Testis (tissue), 3 donors: ENCODE measurements around the gene TCEA2. TPM values are rescaled to one million over a fixed set of nuclear protein-coding genes. Genes with fewer than 3 reads are reported as not detected.

Experiments
- DNase-seq: peaks from one replicate; pipeline ENCODE4 v3.0.0-alpha.2; 2019
- H3K27ac ChIP-seq, 2 donors: fragments of 200-600 bp; sonication (generic); one replicate each; pipeline ENCODE4 v1.5.1; 2019
- H3K27me3 ChIP-seq: fragments of 200-600 bp; sonication (generic); one replicate; pipeline ENCODE4 v1.5.1; 2019
- H3K36me3 ChIP-seq: fragments of 200-600 bp; sonication (generic); one replicate; pipeline ENCODE4 v1.5.1; 2017; ENCODE audit warnings: low read depth; ENCODE audit errors: missing control alignments
- H3K4me1 ChIP-seq: fragments of 200-600 bp; sonication (generic); one replicate; pipeline ENCODE4 v1.5.1; 2019
- H3K4me3 ChIP-seq, 2 donors: fragments of 200-600 bp; sonication (generic); one replicate each; pipeline ENCODE4 v1.5.1; 2017 to 2019
- H3K9me3 ChIP-seq: fragments of 200-600 bp; sonication (generic); one replicate; pipeline ENCODE4 v1.5.1; 2017
- CTCF ChIP-seq, 3 experiments: fragments of 450-650 bp in 2 of 3; fragments of 200-600 bp in 1 of 3; sonication (generic) in 1 of 3; IDR thresholded peaks; one replicate each; pipeline ENCODE4 v1.5.1; 2016 to 2019; ENCODE audit warnings: antibody characterized with exemption in 3 of 3, mild to moderate bottlenecking in 2 of 3, moderate library complexity in 1 of 3
- POLR2A ChIP-seq: fragments of 450-650 bp; IDR thresholded peaks from one replicate; pipeline ENCODE4 v1.6.1; 2017; ENCODE audit warnings: antibody characterized with exemption, mild to moderate bottlenecking, moderate library complexity
- WGBS, 2 donors: methylation state at CpG; one replicate each; pipeline ENCODE4 v1.1.5; 2018; 5-methylcytosine and 5-hydroxymethylcytosine counted together
- intact Hi-C: fragments of 100-400 bp; cut with DNase I; formaldehyde crosslinking; loops from one replicate; pipeline ENCODE4 v1.15.1; 2023; ENCODE audit warnings: low total_unique reads
- polyA plus RNA-seq: library from polyadenylated mRNA; stranded (reverse); fragments of 350-450 nt; fragmentation: Illumina TruSeq; extraction: RNeasy Lipid Tissue Mini Kit (QIAGEN cat#74804); gene quantifications from one replicate; pipeline ENCODE4 v1.2.3, GENCODE V29; 2014; ENCODE audit warnings: low read depth, low replicate concordance; ENCODE audit not compliant: insufficient read depth
- total RNA-seq, 2 donors: library from RNA; depleted of rRNA; stranded (reverse); fragments of >200 nt; gene quantifications; one replicate each; pipeline ENCODE4 v1.2.3, GENCODE V29; 2016

Gene TCEA2
- total and polyA plus RNA-seq, 3 donors from 2014 or later, result 94.5 to 171 (median 126) TPM

GRCh38 chr20:64099880-64100565 is 37.0 kb downstream of the TCEA2 start:
- Histone ChIP-seq H3K36me3 (no peaks in the 10 kb centered on the region), H3K9me3 (no peaks in the 10 kb centered on the region), H3K27ac (no peak overlapping the region), H3K27me3 (no peaks in the 10 kb centered on the region), H3K4me3 (no peak overlapping the region), H3K4me1 (peaks cover 5% of the 10 kb centered on the region)
- intact Hi-C loops, result no loop called here
- 89 to 91% methylated on average over 9 to 14 of the region's 14 CpGs for WGBS, 2 donors
- DNase-seq, result no peak
- TF ChIP-seq POLR2A (no peak), CTCF (IDR thresholded peaks at IDR 0.05) (no peak)

- H3K9me3 ChIP-seq, result no peaks in the 10 kb centered on the region
- 81 to 83% methylated on average over 4 of the region's 4 CpGs for WGBS, 2 donors
- no peak for TF ChIP-seq POLR2A
- TF ChIP-seq CTCF (IDR thresholded peaks at IDR 0.05), result no peak
- peaks cover 5% of the 10 kb centered on the region for H3K4me1 ChIP-seq
- H3K4me3 ChIP-seq, result no peak overlapping the region
- no peak for DNase-seq
- intact Hi-C loops, result no loop called here
- H3K36me3 ChIP-seq, result no peaks in the 10 kb centered on the region
- H3K27me3 ChIP-seq, result no peaks in the 10 kb centered on the region
- H3K27ac ChIP-seq, result no peak overlapping the region
Observed at GRCh38 chr20:64100566-64100888, 37.5 kb downstream of the TCEA2 start.

GRCh38 chr20:64100946-64101688 is 38.1 kb downstream of the TCEA2 start:
- H3K27me3 ChIP-seq, result no peaks in the 10 kb centered on the region
- no peak for TF ChIP-seq CTCF (IDR thresholded peaks at IDR 0.05)
- no peak for TF ChIP-seq POLR2A
- DNase-seq, result no peak
- no peaks in the 10 kb centered on the region for H3K9me3 ChIP-seq
- H3K36me3 ChIP-seq, result no peaks in the 10 kb centered on the region
- no peak overlapping the region for H3K27ac ChIP-seq
- WGBS, 2 donors, result 90 to 91% methylated on average over 9 of the region's 9 CpGs
- intact Hi-C loops, result no loop called here
- H3K4me1 ChIP-seq, result peaks cover 5% of the 10 kb centered on the region
- no peak overlapping the region for H3K4me3 ChIP-seq

GRCh38 chr20:64101731-64102621 is 39.0 kb downstream of the TCEA2 start:
- Histone ChIP-seq H3K4me1 (peaks cover 5% of the 10 kb centered on the region), H3K4me3 (peak overlapping the region; percentile 32 to 48), H3K27me3 (no peaks in the 10 kb centered on the region), H3K27ac (no peak overlapping the region), H3K36me3 (no peaks in the 10 kb centered on the region), H3K9me3 (no peaks in the 10 kb centered on the region)
- TF ChIP-seq CTCF (IDR thresholded peaks at IDR 0.05) (peak; percentile 31 to 67 (median 37)), POLR2A (no peak)
- intact Hi-C loops, result no loop called here
- 8 to 19% methylated on average over 11 to 44 of the region's 64 CpGs for WGBS, 2 donors
- peak; percentile 64 for DNase-seq
